ENCODE measurements around the gene NHLRC4. TPM values are rescaled to one million over a fixed set of nuclear protein-coding genes. Genes with fewer than 3 reads are reported as not detected.
A peak's percentile ranks its signal among the peaks of the same experiment; 100 is the strongest.

The NHLRC4 gene
- polyA plus RNA-seq, 2 of the 4 experiments (the other 2 are of a cell fraction) = 0.03 to 0.09 TPM

DNA sequence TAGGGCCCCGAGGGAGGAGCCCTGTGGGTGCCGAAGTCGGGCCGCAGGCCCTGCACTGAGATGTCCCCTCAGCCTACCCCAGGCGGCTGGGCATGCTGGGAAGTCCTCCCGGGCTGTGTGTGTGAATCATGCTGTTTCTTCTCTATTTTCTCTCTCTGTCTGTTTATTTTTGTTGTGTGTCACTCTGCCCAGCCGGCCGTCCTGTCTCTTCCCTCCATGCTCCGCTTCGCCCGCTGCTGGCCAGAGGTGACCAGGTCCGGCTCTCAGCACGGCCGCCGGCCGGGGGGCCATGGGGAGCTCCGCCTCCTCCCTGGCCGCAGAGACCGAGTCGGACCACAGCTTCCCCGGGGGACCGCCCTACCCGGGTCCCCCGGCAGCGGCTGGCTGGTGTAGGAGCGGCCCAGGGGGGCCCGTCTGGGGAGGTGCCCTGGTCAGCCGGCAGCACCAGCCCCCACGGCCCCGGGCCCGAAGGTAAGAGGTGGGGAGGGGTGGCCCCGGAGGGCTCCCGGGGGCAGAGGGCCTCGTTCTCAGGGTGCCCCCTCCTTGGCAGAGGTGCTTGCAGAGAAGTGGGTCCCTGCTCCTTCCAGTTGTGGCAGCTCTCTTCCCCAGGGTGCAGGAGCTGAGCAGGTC is 26.8 kb upstream of the NHLRC4 start:
- no peak for ATAC-seq
- CTCF ChIA-PET = interaction anchor here (1.2 kb wide), 2 partner anchors 11 to 12 kb away, joined by 4 read pairs; no protein-coding TSS in a partner anchor
- no peak for FAIRE-seq
- 87% methylated on average over 27 of the region's 34 CpGs for WGBS (ENCODE audit: missing lambda C conversion rate)
- H3K4me1 ChIP-seq = peaks cover 13% of the 10 kb centered on the region
- H3K9me3 ChIP-seq = no peaks in the 10 kb centered on the region
- POLR2A ChIA-PET = no interaction called here
- H3K27ac ChIP-seq = peak overlapping the region in 1 of 2 experiments; percentile 26; a peak in 1 of 6 replicates
- TF ChIP-seq, protein P1, sequence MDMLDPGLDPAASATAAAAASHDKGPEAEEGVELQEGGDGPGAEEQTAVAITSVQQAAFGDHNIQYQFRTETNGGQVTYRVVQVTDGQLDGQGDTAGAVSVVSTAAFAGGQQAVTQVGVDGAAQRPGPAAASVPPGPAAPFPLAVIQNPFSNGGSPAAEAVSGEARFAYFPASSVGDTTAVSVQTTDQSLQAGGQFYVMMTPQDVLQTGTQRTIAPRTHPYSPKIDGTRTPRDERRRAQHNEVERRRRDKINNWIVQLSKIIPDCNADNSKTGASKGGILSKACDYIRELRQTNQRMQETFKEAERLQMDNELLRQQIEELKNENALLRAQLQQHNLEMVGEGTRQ (IDR thresholded peaks at IDR 0.05) = no peak
- TF ChIP-seq, protein P2, sequence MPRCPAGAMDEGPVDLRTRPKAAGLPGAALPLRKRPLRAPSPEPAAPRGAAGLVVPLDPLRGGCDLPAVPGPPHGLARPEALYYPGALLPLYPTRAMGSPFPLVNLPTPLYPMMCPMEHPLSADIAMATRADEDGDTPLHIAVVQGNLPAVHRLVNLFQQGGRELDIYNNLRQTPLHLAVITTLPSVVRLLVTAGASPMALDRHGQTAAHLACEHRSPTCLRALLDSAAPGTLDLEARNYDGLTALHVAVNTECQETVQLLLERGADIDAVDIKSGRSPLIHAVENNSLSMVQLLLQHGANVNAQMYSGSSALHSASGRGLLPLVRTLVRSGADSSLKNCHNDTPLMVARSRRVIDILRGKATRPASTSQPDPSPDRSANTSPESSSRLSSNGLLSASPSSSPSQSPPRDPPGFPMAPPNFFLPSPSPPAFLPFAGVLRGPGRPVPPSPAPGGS (IDR thresholded peaks at IDR 0.05) = no peak
- no peak for TF ChIP-seq NPAS2 (CRISPR knock-in tag; IDR thresholded peaks at IDR 0.05; ENCODE audit: borderline replicate concordance)
- TF ChIP-seq KDM5A (IDR thresholded peaks at IDR 0.05) = no peak
- TF ChIP-seq JUNB (IDR thresholded peaks at IDR 0.05) = no peak
- TF ChIP-seq RCOR1 (IDR thresholded peaks at IDR 0.05; ENCODE audit: low read depth, low read length) = no peak
- TF ChIP-seq FOXS1 (CRISPR knock-in tag; IDR thresholded peaks at IDR 0.05) = no peak
- TF ChIP-seq SREBF2 (IDR thresholded peaks at IDR 0.05) = no peak
- no peak overlapping the region for H3K4me3 ChIP-seq
- no peak for DNase-seq (ENCODE audit: low read depth in 1 of 2, low spot score in 1 of 2)
- no peak overlapping the region for H3K4me2 ChIP-seq

DNA sequence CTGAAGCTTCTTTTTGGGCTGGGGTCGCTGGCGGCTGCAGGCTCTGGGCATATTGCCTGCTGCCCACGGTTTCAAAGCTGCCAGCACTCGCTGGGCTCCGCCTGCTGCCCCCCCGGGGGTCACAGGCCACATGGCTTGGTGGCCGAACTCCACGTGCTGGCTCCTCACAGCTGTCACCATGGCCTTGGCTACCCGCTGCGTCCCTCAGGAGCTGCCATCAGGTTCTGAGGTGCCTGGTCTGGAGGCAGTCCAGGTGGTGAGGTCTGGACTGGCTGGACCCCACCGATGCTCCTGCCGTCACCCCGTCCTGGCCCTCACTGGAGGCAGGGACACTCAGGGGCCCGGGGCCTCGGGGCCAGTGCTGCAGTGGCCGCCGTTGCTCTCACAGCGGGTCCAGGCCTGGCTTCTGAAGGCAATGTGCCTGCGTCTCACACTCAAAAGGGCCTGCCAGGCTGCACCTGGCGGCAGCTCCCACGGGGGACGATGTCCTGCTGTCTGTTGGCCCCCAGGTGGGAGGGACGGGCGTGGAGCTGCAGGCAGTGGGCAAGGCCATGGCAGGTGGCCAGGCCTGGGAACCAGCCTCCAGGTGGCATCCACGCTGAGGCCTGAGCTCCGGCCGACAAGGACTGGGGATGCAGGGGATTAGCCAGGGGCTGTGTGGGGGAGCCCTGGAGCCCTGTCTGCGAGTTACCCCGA is 26.0 kb upstream of the NHLRC4 start:
- Histone ChIP-seq H3K9me3 (no peaks in the 10 kb centered on the region), H3K4me3 (no peak overlapping the region), H3K4me1 (peaks cover 5% of the 10 kb centered on the region), H3K4me2 (no peak overlapping the region), H3K27ac (no peak overlapping the region)
- WGBS (ENCODE audit: missing lambda C conversion rate) = 100% methylated on average over 4 of the region's 29 CpGs
- CTCF ChIA-PET = interaction anchor here (0.9 to 1.2 kb wide), 2 partner anchors 12 to 115 kb away, joined by 3 to 4 read pairs; partner anchors contain the start of gene RAB11FIP3
- no peak for FAIRE-seq
- DNase-seq (ENCODE audit: low read depth in 1 of 2, low spot score in 1 of 2) = no peak
- POLR2A ChIA-PET = no interaction called here
- TF ChIP-seq ESRRA (IDR thresholded peaks at IDR 0.05; ENCODE audit: borderline replicate concordance, low read length) = no peak
- no peak for TF ChIP-seq PHF8 (IDR thresholded peaks at IDR 0.05; ENCODE audit: borderline replicate concordance, low read depth)
- TF ChIP-seq NR3C1 (IDR thresholded peaks at IDR 0.05) = no peak
- TF ChIP-seq ZNF302 (CRISPR knock-in tag; IDR thresholded peaks at IDR 0.05) = no peak
- TF ChIP-seq JUN (IDR thresholded peaks at IDR 0.05) = no peak
- TF ChIP-seq SMC3 (IDR thresholded peaks at IDR 0.05) = no peak
- no peak for TF ChIP-seq HDAC2 (IDR thresholded peaks at IDR 0.05)
- no peak for TF ChIP-seq NFE2L2 (conservative IDR thresholded peaks at IDR 0.05; ENCODE audit: low read length)
- ATAC-seq = no peak

DNA sequence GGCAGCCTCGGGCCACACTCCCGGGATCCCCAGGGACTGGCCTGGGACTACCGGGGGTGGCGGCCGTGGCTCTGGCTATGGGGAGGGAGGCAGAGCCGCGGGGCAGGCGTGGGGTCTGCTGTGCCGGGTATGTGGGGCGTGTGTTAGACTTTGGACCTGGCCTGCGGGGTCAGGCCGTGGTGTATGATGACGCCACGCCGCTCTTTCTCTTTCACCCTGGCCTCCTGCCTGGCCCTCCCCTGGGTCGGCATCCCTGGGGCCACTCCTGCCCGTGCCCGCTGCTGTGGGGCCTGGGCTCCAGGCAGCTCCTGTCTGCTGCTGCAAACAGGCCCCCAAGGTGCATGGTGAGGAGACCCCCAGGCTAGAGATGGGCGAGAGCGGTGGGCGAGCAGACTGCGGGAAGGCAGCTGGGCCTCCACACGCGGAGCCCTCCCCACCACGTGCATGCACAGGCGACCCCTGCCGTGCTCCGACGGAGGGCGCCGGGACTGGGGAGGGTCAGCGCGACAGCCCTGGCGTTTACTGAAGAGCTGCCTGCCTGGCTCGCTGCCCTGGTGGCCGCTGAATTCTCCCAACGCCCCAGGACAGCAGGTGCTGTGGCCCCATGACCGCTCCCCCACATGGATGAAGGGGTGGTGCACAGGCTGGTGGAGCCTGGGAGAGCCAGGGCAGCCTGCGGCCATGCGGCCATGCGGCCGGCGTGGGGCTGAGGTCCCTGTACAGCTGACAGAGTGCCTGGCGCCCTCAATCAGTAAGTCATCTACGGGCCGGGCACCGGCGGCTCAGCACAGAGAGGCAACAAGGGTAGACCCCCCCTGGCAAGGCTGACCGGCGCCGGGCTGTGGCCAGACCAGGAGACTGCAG is 23.3 kb upstream of the NHLRC4 start:
- H3K4me3 ChIP-seq = no peak overlapping the region
- no peaks in the 10 kb centered on the region for H3K9me3 ChIP-seq
- no peak overlapping the region for H3K4me2 ChIP-seq
- no peak overlapping the region for H3K27ac ChIP-seq
- CTCF ChIA-PET = interaction anchor here (0.8 to 1.6 kb wide), 5 partner anchors 9 to 117 kb away, joined by 3 read pairs; no protein-coding TSS in a partner anchor
- TF ChIP-seq, protein P3, sequence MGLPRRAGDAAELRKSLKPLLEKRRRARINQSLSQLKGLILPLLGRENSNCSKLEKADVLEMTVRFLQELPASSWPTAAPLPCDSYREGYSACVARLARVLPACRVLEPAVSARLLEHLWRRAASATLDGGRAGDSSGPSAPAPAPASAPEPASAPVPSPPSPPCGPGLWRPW (IDR thresholded peaks at IDR 0.05) = no peak
- TF ChIP-seq POLR2AphosphoS2 (conservative IDR thresholded peaks at IDR 0.05; ENCODE audit: low read length) (no peak), SREBF2 (IDR thresholded peaks at IDR 0.05) (no peak)
- ATAC-seq = no peak
- no peak for DNase-seq (ENCODE audit: low read depth in 1 of 2, low spot score in 1 of 2)
- 98% methylated on average over 16 of the region's 51 CpGs for WGBS (ENCODE audit: missing lambda C conversion rate)
- no peak for FAIRE-seq
- POLR2A ChIA-PET = no interaction called here
- H3K4me1 ChIP-seq = peaks cover 5% of the 10 kb centered on the region; the same call in 1 of the 3 replicates
